GM23338 (cell line): ENCODE data around the gene ZNF260.

ENCODE experiments used
- CREB1 ChIP-seq: fragments of 250-450 bp; sonication (Bioruptor Pico); IDR thresholded peaks from 2 replicates; pipeline ENCODE4 v1.5.0; 2020; ENCODE audit warnings: low read depth, mild to moderate bottlenecking, moderate library complexity
- EZH2 ChIP-seq: fragments of 200-600 bp; sonication (generic); IDR thresholded peaks from one replicate; pipeline ENCODE4 v1.8.0; 2017; ENCODE audit warnings: antibody characterized with exemption, mild to moderate bottlenecking, low read depth; ENCODE audit not compliant: unreplicated experiment
- EZH2phosphoT487 ChIP-seq: fragments of 200-600 bp; sonication (generic); IDR thresholded peaks from one replicate; pipeline ENCODE4 v1.8.1; 2018; ENCODE audit warnings: antibody characterized with exemption; ENCODE audit not compliant: unreplicated experiment
- JUNB ChIP-seq: IDR thresholded peaks from one replicate; pipeline ENCODE4 v1.6.1; 2016; ENCODE audit warnings: antibody characterized with exemption; ENCODE audit not compliant: unreplicated experiment
- NANOG ChIP-seq: IDR thresholded peaks from 2 replicates; pipeline ENCODE4 v1.6.1; 2016; ENCODE audit warnings: antibody characterized with exemption, borderline replicate concordance
- POLR2AphosphoS5 ChIP-seq: IDR thresholded peaks from 2 replicates; pipeline ENCODE4 v1.6.1; 2016; ENCODE audit warnings: antibody characterized with exemption, low read depth
- STAT1 ChIP-seq: IDR thresholded peaks from one replicate; pipeline ENCODE4 v1.6.1; 2016; ENCODE audit warnings: antibody characterized with exemption; ENCODE audit not compliant: unreplicated experiment
- ZNF114 ChIP-seq: fragments of 250-450 bp; sonication (Bioruptor Pico); IDR thresholded peaks from 2 replicates; pipeline ENCODE4 v1.5.0; 2020; ENCODE audit warnings: mild to moderate bottlenecking, moderate library complexity
- ZNF331 ChIP-seq: fragments of 250-450 bp; sonication (Bioruptor Pico); IDR thresholded peaks from 2 replicates; pipeline ENCODE4 v1.5.0; 2020; ENCODE audit warnings: low read depth, mild to moderate bottlenecking, moderate library complexity
- TF ChIP-seq, protein P1 (sequence below), 2 experiments: fragments of 200-600 bp in 1 of 2; sonication (generic) in 1 of 2; conservative IDR thresholded peaks; 2 replicates each; pipeline versions ENCODE4 v1.5.1 to v1.6.1; 2016 to 2017; ENCODE audit warnings: antibody characterized with exemption in 2 of 2, low read depth in 2 of 2, mild to moderate bottlenecking in 2 of 2, moderate library complexity in 1 of 2
- TF ChIP-seq, protein P2 (sequence below): IDR thresholded peaks from one replicate; pipeline ENCODE4 v1.6.1; 2018; ENCODE audit warnings: antibody characterized with exemption; ENCODE audit not compliant: unreplicated experiment
- TF ChIP-seq, protein P3 (sequence below): fragments of 250-450 bp; sonication (Bioruptor Pico); IDR thresholded peaks from 2 replicates; pipeline ENCODE4 v1.5.0; 2020; ENCODE audit warnings: mild to moderate bottlenecking, moderate library complexity
- TF ChIP-seq, protein P4 (sequence below): IDR thresholded peaks from 2 replicates; pipeline ENCODE4 v1.6.1; 2016; ENCODE audit warnings: antibody characterized with exemption

DNA sequence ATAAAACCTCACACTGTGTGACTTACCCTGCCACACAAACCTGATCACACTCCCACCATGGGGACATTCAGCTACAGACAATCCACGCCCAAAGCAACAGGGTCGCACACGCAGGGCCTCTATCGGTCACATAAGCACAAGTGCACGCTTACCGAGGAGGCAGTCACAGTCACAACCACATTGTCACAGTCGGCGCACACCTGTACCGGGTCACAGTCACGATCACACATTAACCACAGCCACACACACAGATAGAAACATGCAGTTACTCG is 39.3 kb downstream of the ZNF260 start:
- TF ChIP-seq, protein P1, sequence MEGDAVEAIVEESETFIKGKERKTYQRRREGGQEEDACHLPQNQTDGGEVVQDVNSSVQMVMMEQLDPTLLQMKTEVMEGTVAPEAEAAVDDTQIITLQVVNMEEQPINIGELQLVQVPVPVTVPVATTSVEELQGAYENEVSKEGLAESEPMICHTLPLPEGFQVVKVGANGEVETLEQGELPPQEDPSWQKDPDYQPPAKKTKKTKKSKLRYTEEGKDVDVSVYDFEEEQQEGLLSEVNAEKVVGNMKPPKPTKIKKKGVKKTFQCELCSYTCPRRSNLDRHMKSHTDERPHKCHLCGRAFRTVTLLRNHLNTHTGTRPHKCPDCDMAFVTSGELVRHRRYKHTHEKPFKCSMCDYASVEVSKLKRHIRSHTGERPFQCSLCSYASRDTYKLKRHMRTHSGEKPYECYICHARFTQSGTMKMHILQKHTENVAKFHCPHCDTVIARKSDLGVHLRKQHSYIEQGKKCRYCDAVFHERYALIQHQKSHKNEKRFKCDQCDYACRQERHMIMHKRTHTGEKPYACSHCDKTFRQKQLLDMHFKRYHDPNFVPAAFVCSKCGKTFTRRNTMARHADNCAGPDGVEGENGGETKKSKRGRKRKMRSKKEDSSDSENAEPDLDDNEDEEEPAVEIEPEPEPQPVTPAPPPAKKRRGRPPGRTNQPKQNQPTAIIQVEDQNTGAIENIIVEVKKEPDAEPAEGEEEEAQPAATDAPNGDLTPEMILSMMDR (conservative IDR thresholded peaks at IDR 0.05; ENCODE audit: low read depth in 2 of 2) = no peak
- TF ChIP-seq EZH2 = no peak
- no peak for TF ChIP-seq CREB1 (CRISPR knock-in tag)
- TF ChIP-seq, protein P2, sequence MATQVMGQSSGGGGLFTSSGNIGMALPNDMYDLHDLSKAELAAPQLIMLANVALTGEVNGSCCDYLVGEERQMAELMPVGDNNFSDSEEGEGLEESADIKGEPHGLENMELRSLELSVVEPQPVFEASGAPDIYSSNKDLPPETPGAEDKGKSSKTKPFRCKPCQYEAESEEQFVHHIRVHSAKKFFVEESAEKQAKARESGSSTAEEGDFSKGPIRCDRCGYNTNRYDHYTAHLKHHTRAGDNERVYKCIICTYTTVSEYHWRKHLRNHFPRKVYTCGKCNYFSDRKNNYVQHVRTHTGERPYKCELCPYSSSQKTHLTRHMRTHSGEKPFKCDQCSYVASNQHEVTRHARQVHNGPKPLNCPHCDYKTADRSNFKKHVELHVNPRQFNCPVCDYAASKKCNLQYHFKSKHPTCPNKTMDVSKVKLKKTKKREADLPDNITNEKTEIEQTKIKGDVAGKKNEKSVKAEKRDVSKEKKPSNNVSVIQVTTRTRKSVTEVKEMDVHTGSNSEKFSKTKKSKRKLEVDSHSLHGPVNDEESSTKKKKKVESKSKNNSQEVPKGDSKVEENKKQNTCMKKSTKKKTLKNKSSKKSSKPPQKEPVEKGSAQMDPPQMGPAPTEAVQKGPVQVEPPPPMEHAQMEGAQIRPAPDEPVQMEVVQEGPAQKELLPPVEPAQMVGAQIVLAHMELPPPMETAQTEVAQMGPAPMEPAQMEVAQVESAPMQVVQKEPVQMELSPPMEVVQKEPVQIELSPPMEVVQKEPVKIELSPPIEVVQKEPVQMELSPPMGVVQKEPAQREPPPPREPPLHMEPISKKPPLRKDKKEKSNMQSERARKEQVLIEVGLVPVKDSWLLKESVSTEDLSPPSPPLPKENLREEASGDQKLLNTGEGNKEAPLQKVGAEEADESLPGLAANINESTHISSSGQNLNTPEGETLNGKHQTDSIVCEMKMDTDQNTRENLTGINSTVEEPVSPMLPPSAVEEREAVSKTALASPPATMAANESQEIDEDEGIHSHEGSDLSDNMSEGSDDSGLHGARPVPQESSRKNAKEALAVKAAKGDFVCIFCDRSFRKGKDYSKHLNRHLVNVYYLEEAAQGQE = no peak
- TF ChIP-seq ZNF114 (CRISPR knock-in tag) = no peak
- TF ChIP-seq POLR2AphosphoS5 = no peak
- no peak for TF ChIP-seq NANOG
- TF ChIP-seq, protein P3, sequence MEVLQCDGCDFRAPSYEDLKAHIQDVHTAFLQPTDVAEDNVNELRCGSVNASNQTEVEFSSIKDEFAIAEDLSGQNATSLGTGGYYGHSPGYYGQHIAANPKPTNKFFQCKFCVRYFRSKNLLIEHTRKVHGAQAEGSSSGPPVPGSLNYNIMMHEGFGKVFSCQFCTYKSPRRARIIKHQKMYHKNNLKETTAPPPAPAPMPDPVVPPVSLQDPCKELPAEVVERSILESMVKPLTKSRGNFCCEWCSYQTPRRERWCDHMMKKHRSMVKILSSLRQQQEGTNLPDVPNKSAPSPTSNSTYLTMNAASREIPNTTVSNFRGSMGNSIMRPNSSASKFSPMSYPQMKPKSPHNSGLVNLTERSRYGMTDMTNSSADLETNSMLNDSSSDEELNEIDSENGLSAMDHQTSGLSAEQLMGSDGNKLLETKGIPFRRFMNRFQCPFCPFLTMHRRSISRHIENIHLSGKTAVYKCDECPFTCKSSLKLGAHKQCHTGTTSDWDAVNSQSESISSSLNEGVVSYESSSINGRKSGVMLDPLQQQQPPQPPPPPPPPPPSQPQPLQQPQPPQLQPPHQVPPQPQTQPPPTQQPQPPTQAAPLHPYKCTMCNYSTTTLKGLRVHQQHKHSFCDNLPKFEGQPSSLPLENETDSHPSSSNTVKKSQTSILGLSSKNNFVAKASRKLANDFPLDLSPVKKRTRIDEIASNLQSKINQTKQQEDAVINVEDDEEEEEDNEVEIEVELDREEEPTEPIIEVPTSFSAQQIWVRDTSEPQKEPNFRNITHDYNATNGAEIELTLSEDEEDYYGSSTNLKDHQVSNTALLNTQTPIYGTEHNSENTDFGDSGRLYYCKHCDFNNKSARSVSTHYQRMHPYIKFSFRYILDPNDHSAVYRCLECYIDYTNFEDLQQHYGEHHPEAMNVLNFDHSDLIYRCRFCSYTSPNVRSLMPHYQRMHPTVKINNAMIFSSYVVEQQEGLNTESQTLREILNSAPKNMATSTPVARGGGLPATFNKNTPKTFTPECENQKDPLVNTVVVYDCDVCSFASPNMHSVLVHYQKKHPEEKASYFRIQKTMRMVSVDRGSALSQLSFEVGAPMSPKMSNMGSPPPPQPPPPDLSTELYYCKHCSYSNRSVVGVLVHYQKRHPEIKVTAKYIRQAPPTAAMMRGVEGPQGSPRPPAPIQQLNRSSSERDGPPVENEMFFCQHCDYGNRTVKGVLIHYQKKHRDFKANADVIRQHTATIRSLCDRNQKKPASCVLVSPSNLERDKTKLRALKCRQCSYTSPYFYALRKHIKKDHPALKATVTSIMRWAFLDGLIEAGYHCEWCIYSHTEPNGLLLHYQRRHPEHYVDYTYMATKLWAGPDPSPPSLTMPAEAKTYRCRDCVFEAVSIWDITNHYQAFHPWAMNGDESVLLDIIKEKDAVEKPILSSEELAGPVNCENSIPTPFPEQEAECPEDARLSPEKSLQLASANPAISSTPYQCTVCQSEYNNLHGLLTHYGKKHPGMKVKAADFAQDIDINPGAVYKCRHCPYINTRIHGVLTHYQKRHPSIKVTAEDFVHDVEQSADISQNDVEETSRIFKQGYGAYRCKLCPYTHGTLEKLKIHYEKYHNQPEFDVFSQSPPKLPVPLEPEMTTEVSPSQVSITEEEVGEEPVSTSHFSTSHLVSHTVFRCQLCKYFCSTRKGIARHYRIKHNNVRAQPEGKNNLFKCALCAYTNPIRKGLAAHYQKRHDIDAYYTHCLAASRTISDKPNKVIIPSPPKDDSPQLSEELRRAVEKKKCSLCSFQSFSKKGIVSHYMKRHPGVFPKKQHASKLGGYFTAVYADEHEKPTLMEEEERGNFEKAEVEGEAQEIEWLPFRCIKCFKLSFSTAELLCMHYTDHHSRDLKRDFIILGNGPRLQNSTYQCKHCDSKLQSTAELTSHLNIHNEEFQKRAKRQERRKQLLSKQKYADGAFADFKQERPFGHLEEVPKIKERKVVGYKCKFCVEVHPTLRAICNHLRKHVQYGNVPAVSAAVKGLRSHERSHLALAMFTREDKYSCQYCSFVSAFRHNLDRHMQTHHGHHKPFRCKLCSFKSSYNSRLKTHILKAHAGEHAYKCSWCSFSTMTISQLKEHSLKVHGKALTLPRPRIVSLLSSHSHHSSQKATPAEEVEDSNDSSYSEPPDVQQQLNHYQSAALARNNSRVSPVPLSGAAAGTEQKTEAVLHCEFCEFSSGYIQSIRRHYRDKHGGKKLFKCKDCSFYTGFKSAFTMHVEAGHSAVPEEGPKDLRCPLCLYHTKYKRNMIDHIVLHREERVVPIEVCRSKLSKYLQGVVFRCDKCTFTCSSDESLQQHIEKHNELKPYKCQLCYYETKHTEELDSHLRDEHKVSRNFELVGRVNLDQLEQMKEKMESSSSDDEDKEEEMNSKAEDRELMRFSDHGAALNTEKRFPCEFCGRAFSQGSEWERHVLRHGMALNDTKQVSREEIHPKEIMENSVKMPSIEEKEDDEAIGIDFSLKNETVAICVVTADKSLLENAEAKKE (CRISPR knock-in tag) = no peak
- TF ChIP-seq EZH2phosphoT487 = no peak
- TF ChIP-seq, protein P4, sequence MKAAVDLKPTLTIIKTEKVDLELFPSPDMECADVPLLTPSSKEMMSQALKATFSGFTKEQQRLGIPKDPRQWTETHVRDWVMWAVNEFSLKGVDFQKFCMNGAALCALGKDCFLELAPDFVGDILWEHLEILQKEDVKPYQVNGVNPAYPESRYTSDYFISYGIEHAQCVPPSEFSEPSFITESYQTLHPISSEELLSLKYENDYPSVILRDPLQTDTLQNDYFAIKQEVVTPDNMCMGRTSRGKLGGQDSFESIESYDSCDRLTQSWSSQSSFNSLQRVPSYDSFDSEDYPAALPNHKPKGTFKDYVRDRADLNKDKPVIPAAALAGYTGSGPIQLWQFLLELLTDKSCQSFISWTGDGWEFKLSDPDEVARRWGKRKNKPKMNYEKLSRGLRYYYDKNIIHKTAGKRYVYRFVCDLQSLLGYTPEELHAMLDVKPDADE = no peak
- no peak for TF ChIP-seq STAT1
- TF ChIP-seq ZNF331 = no peak
- no peak for TF ChIP-seq JUNB
